ENCODE results near the gene TPI1. TPM values are rescaled to one million over a fixed set of nuclear protein-coding genes. Genes with fewer than 3 reads are reported as not detected.
A peak's percentile ranks its signal among the peaks of the same experiment; 100 is the strongest.

The TPI1 gene
- total and polyA plus RNA-seq, 2 donors (not counting 3 experiments of a cell fraction or from before 2014, with no cell fraction given) = 643 to 1,816 TPM

DNA sequence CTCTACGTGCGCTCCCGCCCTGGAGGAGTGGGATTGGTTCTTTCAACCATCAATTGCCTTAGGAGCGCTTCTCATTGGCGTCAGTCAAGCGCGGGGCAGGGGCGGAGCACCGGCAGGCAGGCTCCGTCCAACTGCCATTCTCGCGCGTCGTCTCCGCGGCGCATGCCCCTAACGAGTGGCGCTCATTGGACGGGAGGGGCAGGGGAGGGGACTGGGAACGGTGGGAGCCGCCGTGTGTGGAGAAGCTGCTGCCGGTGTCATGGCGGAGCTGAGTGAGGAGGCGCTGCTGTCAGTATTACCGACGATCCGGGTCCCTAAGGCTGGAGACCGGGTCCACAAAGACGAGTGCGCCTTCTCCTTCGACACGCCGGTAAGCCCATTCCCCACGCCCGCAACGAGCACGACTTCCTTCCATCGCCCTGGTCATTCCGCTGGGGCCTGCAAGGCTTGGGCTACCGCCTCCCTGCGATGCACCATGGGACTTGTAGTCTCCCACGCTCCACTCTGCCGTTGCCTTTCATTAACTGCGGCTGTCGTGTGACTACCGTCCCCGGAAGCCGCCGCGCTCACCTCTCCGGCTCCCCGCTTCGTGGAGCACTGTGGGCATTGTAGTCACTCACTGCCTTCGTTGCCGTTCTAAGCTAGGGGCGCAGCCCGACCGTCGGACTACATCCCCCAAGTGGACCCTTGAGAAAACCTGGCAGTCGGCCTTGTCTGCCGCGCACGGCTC lies 15.2 kb upstream of the TPI1 start, which contains the start of gene USP5:
TSS of gene USP5 (plus strand) at position 230 of the 730 bp plus-strand sequence. CDS start at position 260, 30 bp downstream.
- FAIRE-seq (no peak), DNase-seq (ENCODE audit: low read depth, low spot score) (peak; percentile 100)
- H3K27me3 ChIP-seq (ENCODE audit: control insufficient read depth in 2 of 2, insufficient read depth in 2 of 2, low read length in 2 of 2) = no peaks in the 10 kb centered on the region
- H3K9ac ChIP-seq (replicated peaks; ENCODE audit: extremely low read depth, insufficient read depth, low read length) = peak within 1 kb of the TSS; percentile 51
- no peaks in the 10 kb centered on the region for H3K9me1 ChIP-seq (replicated peaks; ENCODE audit: control insufficient read depth, extremely low read depth, insufficient read depth, low read length)
- H2AFZ ChIP-seq (ENCODE audit: low read depth, low read length) = peak within 1 kb of the TSS; percentile 56
- POLR2A ChIA-PET = interaction anchor here (1.1 to 3.2 kb wide), 8 partner anchors 9 to 128 kb away, joined by 3 to 48 read pairs (median 6); partner anchors contain the start of genes COPS7A, MLF2, PTMS and SPSB2
- H3K9me3 ChIP-seq (replicated peaks; ENCODE audit: control insufficient read depth, insufficient read depth, low read length) = no peaks in the 10 kb centered on the region
- dilution Hi-C loops (cut with MboI; ENCODE audit: extremely low pct_ligation_motif_present, low sequenced_read_pairs) (no loop called here), intact Hi-C loops (cut with micrococcal nuclease) (loop anchor here (1.0 to 2.0 kb wide), 4 partner anchors 16 to 189 kb away; partner anchors contain the start of genes ING4 and MLF2)
- H3K79me2 ChIP-seq (ENCODE audit: control insufficient read depth, insufficient read depth, low read length) = peaks cover 42% of the 10 kb centered on the region
- H4K20me1 ChIP-seq (replicated peaks; ENCODE audit: control insufficient read depth, extremely low read depth, insufficient read depth, low read length) = no peaks in the 10 kb centered on the region
- TF ChIP-seq EZH2 (IDR thresholded peaks at IDR 0.05; ENCODE audit: borderline replicate concordance, low read depth, low read length, severe bottlenecking) (no peak), POLR2A (IDR thresholded peaks at IDR 0.05; ENCODE audit: low read depth, low read length) (peak; percentile 54), POLR2AphosphoS5 (IDR thresholded peaks at IDR 0.05; ENCODE audit: insufficient read depth, low read depth, low read length) (peak; percentile 63)
- H3K4me3 ChIP-seq (replicated peaks in 1 of 3; ENCODE audit: insufficient read depth in 1 of 3, low read depth in 1 of 3, low read length in 3 of 3) = peak within 1 kb of the TSS; percentile 63 to 93 (median 76)
- BruUV-seq (replicated peaks) = TSS peak; percentile 57
- CTCF ChIA-PET = interaction anchor here (0.8 to 4.6 kb wide), 16 partner anchors 9 to 232 kb away, joined by 3 to 30 read pairs (median 4); partner anchors contain the start of genes COPS7A, GNB3, MLF2 and SPSB2
- peak within 1 kb of the TSS; percentile 33 for H3K27ac ChIP-seq (ENCODE audit: insufficient read depth, low read depth, low read length)
- peaks cover 24% of the 10 kb centered on the region for H3K4me1 ChIP-seq (ENCODE audit: control insufficient read depth, extremely low read depth, insufficient read depth, low read length)
- H3K4me2 ChIP-seq (ENCODE audit: insufficient read depth, low read length) = peak within 1 kb of the TSS; percentile 85
- peaks cover 12 to 18% of the 10 kb centered on the region in 2 experiments for H3K36me3 ChIP-seq (ENCODE audit: control insufficient read depth in 2 of 2, extremely low read depth in 1 of 2, insufficient read depth in 2 of 2, low read length in 2 of 2)

DNA sequence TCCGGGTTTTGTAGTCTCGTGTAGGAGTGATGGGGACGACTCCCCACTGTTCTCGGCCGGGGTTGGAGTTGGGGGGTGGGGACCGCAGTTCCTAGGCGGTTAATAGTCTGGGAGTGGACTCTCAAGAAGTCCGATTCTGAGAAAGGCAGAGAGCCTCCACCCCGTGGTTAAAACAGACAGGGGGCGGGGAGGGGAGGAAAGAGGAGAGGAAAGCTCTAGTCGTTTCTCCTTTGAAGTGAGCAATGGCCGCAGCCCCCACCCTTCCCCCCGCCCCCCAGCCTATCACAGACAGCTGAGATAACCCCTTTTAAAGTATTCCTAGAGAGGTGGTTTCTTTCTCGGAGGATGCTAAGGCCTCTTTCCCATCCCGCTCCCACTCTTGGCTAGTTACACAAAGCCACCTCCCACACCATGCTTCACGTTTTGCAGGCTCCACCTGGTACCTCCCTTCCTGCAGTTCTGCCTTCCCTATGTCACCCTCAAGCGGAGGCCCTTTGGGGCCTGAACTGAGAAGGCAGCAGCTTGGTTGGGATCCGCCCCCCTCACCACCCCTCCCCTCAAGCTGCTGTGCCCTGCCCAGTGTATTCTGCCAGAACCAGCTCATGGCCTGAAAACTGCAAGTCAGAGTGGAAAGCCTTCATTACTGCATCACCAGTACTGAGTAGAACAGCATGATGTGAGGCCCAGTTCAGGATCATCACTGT lies 14.5 kb upstream of the TPI1 start:
- Histone ChIP-seq H3K27ac (ENCODE audit: insufficient read depth, low read depth, low read length) (peak overlapping the region; percentile 8), H3K79me2 (ENCODE audit: control insufficient read depth, insufficient read depth, low read length) (peaks cover 42% of the 10 kb centered on the region), H3K4me1 (ENCODE audit: control insufficient read depth, extremely low read depth, insufficient read depth, low read length) (peaks cover 24% of the 10 kb centered on the region), H3K27me3 (ENCODE audit: control insufficient read depth in 2 of 2, insufficient read depth in 2 of 2, low read length in 2 of 2) (no peaks in the 10 kb centered on the region), H3K4me3 (replicated peaks in 1 of 3; ENCODE audit: insufficient read depth in 1 of 3, low read depth in 1 of 3, low read length in 3 of 3) (peak overlapping the region; percentile 63 to 93 (median 76)), H4K20me1 (replicated peaks; ENCODE audit: control insufficient read depth, extremely low read depth, insufficient read depth, low read length) (no peaks in the 10 kb centered on the region), H3K9me1 (replicated peaks; ENCODE audit: control insufficient read depth, extremely low read depth, insufficient read depth, low read length) (no peaks in the 10 kb centered on the region), H2AFZ (ENCODE audit: low read depth, low read length) (peak overlapping the region; percentile 30), H3K9me3 (replicated peaks; ENCODE audit: control insufficient read depth, insufficient read depth, low read length) (no peaks in the 10 kb centered on the region), H3K9ac (replicated peaks; ENCODE audit: extremely low read depth, insufficient read depth, low read length) (peak overlapping the region; percentile 51), H3K36me3 (ENCODE audit: control insufficient read depth in 2 of 2, extremely low read depth in 1 of 2, insufficient read depth in 2 of 2, low read length in 2 of 2) (peaks cover 14 to 22% of the 10 kb centered on the region in 2 experiments), H3K4me2 (ENCODE audit: insufficient read depth, low read length) (peak overlapping the region; percentile 77)
- ChIA-PET POLR2A (interaction anchor here (1.2 to 3.2 kb wide), 6 partner anchors 9 to 100 kb away, joined by 3 to 48 read pairs (median 6); partner anchors contain the start of genes MLF2, SPSB2 and TPI1), CTCF (interaction anchor here (0.9 to 4.6 kb wide), 10 partner anchors 9 to 168 kb away, joined by 3 to 30 read pairs (median 5); partner anchors contain the start of genes MLF2, SPSB2 and TPI1)
- TF ChIP-seq GATA2 (IDR thresholded peaks at IDR 0.05; ENCODE audit: insufficient read depth, insufficient read length, low read depth, low read length) (no peak), FOS (IDR thresholded peaks at IDR 0.05; ENCODE audit: borderline replicate concordance, insufficient read depth, low read length) (no peak), JUN (IDR thresholded peaks at IDR 0.05; ENCODE audit: borderline replicate concordance, insufficient read depth, insufficient read length, low read depth) (no peak), MYC (IDR thresholded peaks at IDR 0.05; ENCODE audit: low read depth, low read length) (no peak), EZH2 (IDR thresholded peaks at IDR 0.05; ENCODE audit: borderline replicate concordance, low read depth, low read length, severe bottlenecking) (no peak), POLR2AphosphoS5 (IDR thresholded peaks at IDR 0.05; ENCODE audit: insufficient read depth, low read depth, low read length) (no peak), POLR2A (IDR thresholded peaks at IDR 0.05; ENCODE audit: low read depth, low read length) (no peak)
- TF ChIP-seq, protein P1, sequence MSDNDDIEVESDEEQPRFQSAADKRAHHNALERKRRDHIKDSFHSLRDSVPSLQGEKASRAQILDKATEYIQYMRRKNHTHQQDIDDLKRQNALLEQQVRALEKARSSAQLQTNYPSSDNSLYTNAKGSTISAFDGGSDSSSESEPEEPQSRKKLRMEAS (IDR thresholded peaks at IDR 0.05; ENCODE audit: insufficient read depth, insufficient read length) = no peak
- TF ChIP-seq, protein P2, sequence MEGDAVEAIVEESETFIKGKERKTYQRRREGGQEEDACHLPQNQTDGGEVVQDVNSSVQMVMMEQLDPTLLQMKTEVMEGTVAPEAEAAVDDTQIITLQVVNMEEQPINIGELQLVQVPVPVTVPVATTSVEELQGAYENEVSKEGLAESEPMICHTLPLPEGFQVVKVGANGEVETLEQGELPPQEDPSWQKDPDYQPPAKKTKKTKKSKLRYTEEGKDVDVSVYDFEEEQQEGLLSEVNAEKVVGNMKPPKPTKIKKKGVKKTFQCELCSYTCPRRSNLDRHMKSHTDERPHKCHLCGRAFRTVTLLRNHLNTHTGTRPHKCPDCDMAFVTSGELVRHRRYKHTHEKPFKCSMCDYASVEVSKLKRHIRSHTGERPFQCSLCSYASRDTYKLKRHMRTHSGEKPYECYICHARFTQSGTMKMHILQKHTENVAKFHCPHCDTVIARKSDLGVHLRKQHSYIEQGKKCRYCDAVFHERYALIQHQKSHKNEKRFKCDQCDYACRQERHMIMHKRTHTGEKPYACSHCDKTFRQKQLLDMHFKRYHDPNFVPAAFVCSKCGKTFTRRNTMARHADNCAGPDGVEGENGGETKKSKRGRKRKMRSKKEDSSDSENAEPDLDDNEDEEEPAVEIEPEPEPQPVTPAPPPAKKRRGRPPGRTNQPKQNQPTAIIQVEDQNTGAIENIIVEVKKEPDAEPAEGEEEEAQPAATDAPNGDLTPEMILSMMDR (IDR thresholded peaks at IDR 0.05; ENCODE audit: extremely low read depth in 1 of 2, insufficient read depth in 1 of 2, low read depth in 1 of 2, low read length in 2 of 2) = no peak
- dilution Hi-C loops (cut with MboI; ENCODE audit: extremely low pct_ligation_motif_present, low sequenced_read_pairs) (no loop called here), intact Hi-C loops (cut with micrococcal nuclease) (loop anchor here (1.0 kb wide), 2 partner anchors 15 to 190 kb away; partner anchors contain the start of gene ING4)
- FAIRE-seq (no peak), DNase-seq (ENCODE audit: low read depth, low spot score) (peak; percentile 61)
- BruUV-seq (replicated peaks) = no TSS peak
